NCI-H460 (cell line): ENCODE measurements around the gene PRR14. TPM values are rescaled to one million over a fixed set of nuclear protein-coding genes. Genes with fewer than 3 reads are reported as not detected.
A peak's percentile ranks its signal among the peaks of the same experiment; 100 is the strongest.
"Not testable (repeated sequence)": the region's sequence is repeated elsewhere in the genome, so short reads cannot be mapped to it uniquely, and the experiment has no call there.

Experiments used
- DNase-seq: peaks from one replicate; pipeline ENCODE4 v3.0.0-alpha.2; 2016; ENCODE audit warnings: low read depth; ENCODE audit errors: extremely low read depth
- total RNA-seq: library from RNA; depleted of rRNA; stranded (reverse); fragments of >200 nt; shearing (Covaris generic); gene quantifications from 2 replicates; pipeline ENCODE4 v1.2.3, GENCODE V29; 2014

PRR14 gene
- total RNA-seq, 1 experiment from 2014 or later = 15.7 TPM

- peak; percentile 84 for DNase-seq
Observed at GRCh38 chr16:30628628-30629540, 21.9 kb upstream of the PRR14 start.

- DNase-seq = not testable (repeated sequence)
Observed at GRCh38 chr16:30632454-30632853, 18.3 kb upstream of the PRR14 start.

- DNase-seq = no peak
Observed at GRCh38 chr16:30633526-30633925, 17.2 kb upstream of the PRR14 start.

GRCh38 chr16:30636599-30636998 lies 14.2 kb upstream of the PRR14 start:
- no peak for DNase-seq

GRCh38 chr16:30637139-30637538 lies 13.6 kb upstream of the PRR14 start:
- not testable (repeated sequence) for DNase-seq

- peak; percentile 76 for DNase-seq
Observed at GRCh38 chr16:30637944-30638343, 12.8 kb upstream of the PRR14 start.

- no peak for DNase-seq
Observed at GRCh38 chr16:30641378-30641982, 9.3 kb upstream of the PRR14 start.

- DNase-seq = no peak
Observed at GRCh38 chr16:30644334-30644830, 6.4 kb upstream of the PRR14 start.

- no peak for DNase-seq
Observed at GRCh38 chr16:30645727-30646126, 5.0 kb upstream of the PRR14 start.

GRCh38 chr16:30647274-30647571 lies 3.5 kb upstream of the PRR14 start:
- DNase-seq = no peak

- DNase-seq = no peak
Observed at GRCh38 chr16:30649725-30650368, 913 bp upstream of the PRR14 start.

GRCh38 chr16:30651124-30652004 lies 604 bp downstream of the PRR14 start:
- peak; percentile 60 for DNase-seq

GRCh38 chr16:30652005-30652296 lies 1.2 kb downstream of the PRR14 start:
- DNase-seq = no peak

- DNase-seq = no peak
Observed at GRCh38 chr16:30652718-30653117, 2.0 kb downstream of the PRR14 start.

- DNase-seq = no peak
Observed at GRCh38 chr16:30654856-30655255, 4.1 kb downstream of the PRR14 start.

GRCh38 chr16:30655815-30656347 lies 5.1 kb downstream of the PRR14 start:
- no peak for DNase-seq

- DNase-seq = no peak
Observed at GRCh38 chr16:30656388-30656787, 5.6 kb downstream of the PRR14 start.

GRCh38 chr16:30656974-30657865 lies 6.5 kb downstream of the PRR14 start:
- DNase-seq = no peak
